ENCODE measurements around the gene GMCL2.

DNA sequence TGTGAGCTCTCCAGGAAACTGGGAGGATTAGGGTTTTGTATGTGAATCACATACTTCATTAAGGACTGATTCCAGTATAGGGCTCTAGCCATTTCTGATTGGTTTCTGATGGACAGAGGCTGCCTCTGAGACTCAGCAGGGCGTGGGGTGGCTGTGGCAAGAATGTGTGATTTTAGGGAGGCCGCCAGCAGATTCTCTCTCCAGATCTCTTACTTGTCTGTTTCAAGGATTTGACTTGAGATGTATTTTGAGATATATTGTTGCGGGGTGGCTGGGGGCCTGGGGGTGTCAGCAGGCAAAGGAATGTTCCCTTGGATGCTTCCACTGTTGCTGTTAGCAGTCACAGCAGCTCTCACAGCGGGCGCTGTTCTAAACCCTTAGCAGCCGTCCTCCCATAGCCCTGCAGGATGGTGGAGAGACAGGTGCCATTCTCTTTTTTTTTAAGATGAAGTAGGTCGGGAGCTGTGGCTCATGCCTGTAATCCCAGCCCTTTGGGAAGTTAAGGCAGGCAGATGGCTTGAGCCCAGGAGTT, 9.2 kb upstream of the GMCL2 start:
- TF ChIP-seq CTCF (IDR thresholded peaks at IDR 0.05) (no peak), POLR2AphosphoS5 (IDR thresholded peaks at IDR 0.05) (no peak), POLR2A (IDR thresholded peaks at IDR 0.05) (no peak), EP300 (IDR thresholded peaks at IDR 0.05) (no peak)

Measured in sigmoid colon (tissue), 4 donors.